Stimulated activated CD8-positive, alpha-beta memory T cell treated with anti-CD3 and anti-CD28 coated beads, Interleukin-12 subunit alpha, Interleukin-12 subunit beta, amount 100 ng/mL, for 24 hours (primary cell): Measurements from ENCODE around the gene ELP5.

Source experiments
- DNase-seq: peaks from one replicate; pipeline ENCODE4 v3.0.0-alpha.2; 2020; ENCODE audit errors: extremely low read depth

The ELP5 gene

GRCh38 chr17:7218758-7219157, 33.3 kb upstream of the ELP5 start:
- no peak for DNase-seq

- DNase-seq: no peak
Measured at GRCh38 chr17:7219229-7219811, 32.7 kb upstream of the ELP5 start.

GRCh38 chr17:7219812-7220592, 32.0 kb upstream of the ELP5 start, which contains the start of the genes ACADVL and DLG4:
ACADVL (plus strand) TSS chr17:7219938; CDS start chr17:7219985, 47 bp downstream.
DLG4 (minus strand) TSS chr17:7219836.
- no peak for DNase-seq

GRCh38 chr17:7220593-7221277, 31.3 kb upstream of the ELP5 start:
- no peak for DNase-seq

GRCh38 chr17:7221278-7222092, 30.5 kb upstream of the ELP5 start:
- DNase-seq: no peak

GRCh38 chr17:7222093-7222971, 29.7 kb upstream of the ELP5 start:
- DNase-seq: no peak

- DNase-seq: no peak
Measured at GRCh38 chr17:7222972-7223292, 29.1 kb upstream of the ELP5 start.

- no peak for DNase-seq
Measured at GRCh38 chr17:7223375-7223774, 28.6 kb upstream of the ELP5 start.

GRCh38 chr17:7224110-7224509, 27.9 kb upstream of the ELP5 start:
- no peak for DNase-seq

GRCh38 chr17:7224661-7225111, 27.3 kb upstream of the ELP5 start:
- no peak for DNase-seq

GRCh38 chr17:7225711-7226331, 26.2 kb upstream of the ELP5 start:
- no peak for DNase-seq

GRCh38 chr17:7226721-7227710, 25.0 kb upstream of the ELP5 start:
- DNase-seq: no peak

- no peak for DNase-seq
Measured at GRCh38 chr17:7228920-7229319, 23.1 kb upstream of the ELP5 start.

GRCh38 chr17:7229504-7229903, 22.5 kb upstream of the ELP5 start:
- DNase-seq: no peak

- no peak for DNase-seq
Measured at GRCh38 chr17:7232114-7232513, 19.9 kb upstream of the ELP5 start.

GRCh38 chr17:7233701-7234082, 18.3 kb upstream of the ELP5 start:
- no peak for DNase-seq

GRCh38 chr17:7234083-7234951, 17.7 kb upstream of the ELP5 start, which contains the start of gene DVL2:
DVL2 (minus strand) TSS chr17:7234517; CDS start chr17:7234262, 255 bp downstream.
- peak; percentile 85 for DNase-seq
